Esophagus squamous epithelium (tissue), 5 donors: ENCODE measurements around the gene PPL. TPM values are rescaled to one million over a fixed set of nuclear protein-coding genes. Genes with fewer than 3 reads are reported as not detected.

ENCODE experiments used
- DNase-seq: peaks from one replicate; lab custom pipeline; 2025; lab: John Stamatoyannopoulos, UW
- H3K27ac ChIP-seq, 4 donors: fragments of 200-600 bp; sonication (generic); one replicate each; pipeline ENCODE4 v1.5.1; 2016 to 2019; ENCODE audit warnings: mild to moderate bottlenecking in 1 of 4
- H3K27me3 ChIP-seq, 4 donors: fragments of 200-600 bp; sonication (generic); 1 replicate in 3 of 4; 2 replicates in 1 of 4; pipeline versions ENCODE4 v1.5.1 to v1.6.0; 2017 to 2021; ENCODE audit warnings: antibody characterized with exemption in 1 of 4
- H3K36me3 ChIP-seq, 3 donors: fragments of 200-600 bp; sonication (generic); one replicate each; pipeline ENCODE4 v1.5.1; 2016 to 2019
- H3K4me1 ChIP-seq, 3 donors: fragments of 200-600 bp; sonication (generic); one replicate each; pipeline ENCODE4 v1.5.1; 2017 to 2019
- H3K4me3 ChIP-seq, 4 donors: fragments of 200-600 bp; sonication (generic); 1 replicate in 3 of 4; 2 replicates in 1 of 4; pipeline ENCODE4 v1.5.1; 2016 to 2019; ENCODE audit warnings: mild to moderate bottlenecking in 2 of 4, moderate library complexity in 1 of 4
- H3K9me3 ChIP-seq, 3 donors: fragments of 200-600 bp; sonication (generic); one replicate each; pipeline ENCODE4 v1.5.1; 2016 to 2019
- CTCF ChIP-seq, 6 experiments: fragments of 450-650 bp in 4 of 6; fragments of 200-600 bp in 2 of 6; sonication (generic) in 2 of 6; IDR thresholded peaks; one replicate each; pipeline ENCODE4 v1.5.1; 2016 to 2019; ENCODE audit warnings: antibody characterized with exemption in 6 of 6, mild to moderate bottlenecking in 4 of 6, moderate library complexity in 4 of 6
- POLR2A ChIP-seq, 4 donors: fragments of 450-650 bp; IDR thresholded peaks; one replicate each; pipeline ENCODE4 v1.6.1; 2017; ENCODE audit warnings: antibody characterized with exemption in 4 of 4, mild to moderate bottlenecking in 4 of 4, moderate library complexity in 3 of 4
- WGBS, 2 donors: methylation state at CpG; one replicate each; pipeline ENCODE4 v1.1.5; 2018; 5-methylcytosine and 5-hydroxymethylcytosine counted together
- intact Hi-C: fragments of 100-400 bp; cut with DNase I; formaldehyde crosslinking; loops from one replicate; pipeline ENCODE4 v1.15.0; 2022
- total RNA-seq, 4 donors: library from RNA; depleted of rRNA; stranded (reverse); fragments of >200 nt; gene quantifications; one replicate each; pipeline ENCODE4 v1.1.0, GENCODE V29; 2016
- donor health status: DM: yes; HTN: yes; CAD: no.

PPL gene
- total RNA-seq, 4 donors from 2014 or later = 504 to 1,677 (median 860) TPM

DNA sequence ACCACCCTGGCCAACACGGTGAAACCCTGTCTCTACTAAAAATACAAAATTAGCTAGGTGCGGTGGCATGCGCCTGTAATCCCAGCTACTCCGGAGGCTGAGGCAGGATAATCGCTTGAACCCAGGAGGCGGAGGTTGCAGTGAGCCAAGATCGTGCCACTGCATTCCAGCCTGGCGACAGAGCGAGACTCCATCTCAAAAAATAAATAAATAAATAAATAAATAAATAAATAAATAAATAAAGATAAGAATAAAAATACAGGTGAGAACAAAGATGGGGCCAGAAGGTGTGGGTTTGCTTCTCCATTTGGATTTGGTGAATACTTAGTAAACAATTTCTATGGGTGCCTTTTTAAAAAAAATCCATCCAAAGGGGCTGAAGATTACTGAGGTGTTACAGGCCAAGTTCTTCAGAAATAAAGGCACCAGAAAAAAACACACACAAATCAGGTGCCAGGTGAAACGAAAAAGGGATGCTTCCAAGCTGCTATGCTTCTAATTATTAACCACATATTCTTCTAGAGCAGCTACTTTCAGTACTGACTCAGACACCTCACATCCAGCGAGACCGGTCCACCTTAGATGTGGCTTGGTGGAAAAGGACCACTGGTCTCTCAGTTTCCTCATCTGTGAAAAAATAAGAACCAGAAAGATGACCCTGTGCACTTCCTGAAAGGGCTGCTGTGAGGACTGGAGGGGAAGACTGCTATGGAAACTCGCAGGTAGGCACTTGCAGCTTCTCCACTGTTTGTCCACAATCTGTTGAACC lies 99.0 kb downstream of the PPL start:
- Histone ChIP-seq H3K36me3 (peaks cover 20 to 100% (median 24%) of the 10 kb centered on the region in 3 donors), H3K27me3 (no peaks in the 10 kb centered on the region)
- no peak for DNase-seq

DNA sequence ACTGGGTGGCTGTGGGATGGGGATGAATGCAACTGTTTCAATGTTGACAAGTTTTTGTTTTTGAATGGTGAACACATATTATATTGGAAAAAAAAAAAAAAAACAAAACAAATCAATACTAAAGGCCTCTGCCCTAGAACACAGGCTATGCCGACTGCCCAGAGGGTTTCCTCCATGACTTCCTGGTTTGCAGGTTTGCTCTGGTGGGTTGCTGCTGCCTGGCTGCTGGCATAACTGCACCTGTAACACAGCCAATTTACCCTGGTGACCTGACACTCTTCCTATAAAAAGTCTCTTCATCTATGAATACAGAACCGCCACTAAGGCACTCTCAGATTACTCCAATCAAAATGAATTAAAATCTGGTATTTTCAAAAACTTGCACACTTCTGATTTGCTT lies 100.2 kb downstream of the PPL start:
- H3K36me3 ChIP-seq = peaks cover 12 to 100% (median 31%) of the 10 kb centered on the region in 3 donors
- no peak for TF ChIP-seq CTCF (IDR thresholded peaks at IDR 0.05)
- TF ChIP-seq POLR2A (IDR thresholded peaks at IDR 0.05) = no peak
- H3K9me3 ChIP-seq = no peaks in the 10 kb centered on the region
- no peak overlapping the region for H3K4me3 ChIP-seq
- no peak overlapping the region for H3K27ac ChIP-seq
- 75 to 98% methylated on average over 2 of the region's 2 CpGs for WGBS, 2 donors
- no peaks in the 10 kb centered on the region for H3K4me1 ChIP-seq
- intact Hi-C loops = no loop called here
- DNase-seq = no peak
- no peaks in the 10 kb centered on the region for H3K27me3 ChIP-seq

More for the DNA sequence above, 99.0 kb downstream of the PPL start:
- WGBS, 2 donors = 83 to 86% methylated on average over 13 of the region's 13 CpGs
- Histone ChIP-seq H3K9me3 (no peaks in the 10 kb centered on the region), H3K4me1 (no peaks in the 10 kb centered on the region), H3K4me3 (no peak overlapping the region), H3K27ac (no peak overlapping the region)
- no peak for TF ChIP-seq CTCF (IDR thresholded peaks at IDR 0.05)
- TF ChIP-seq POLR2A (IDR thresholded peaks at IDR 0.05) = no peak
- intact Hi-C loops = no loop called here

DNA sequence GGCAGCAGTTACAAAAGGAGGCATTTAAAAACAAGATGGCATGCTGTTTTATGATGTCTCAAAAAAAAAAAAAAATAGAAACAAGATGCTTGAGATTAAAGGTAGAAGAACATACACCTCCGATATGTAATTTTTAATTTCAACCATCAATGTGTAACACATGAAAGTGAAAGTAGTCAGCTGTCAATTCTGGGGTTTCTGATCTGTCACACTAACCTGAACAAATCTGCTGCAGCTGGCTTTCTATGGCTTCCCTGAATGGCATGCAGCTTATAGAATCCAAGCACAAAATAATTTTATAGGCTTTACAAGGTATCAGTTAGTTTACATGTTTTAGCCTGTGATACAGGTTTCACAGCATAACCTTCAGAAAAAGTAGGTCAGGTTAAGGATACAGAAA lies 103.4 kb downstream of the PPL start:
- Histone ChIP-seq H3K4me1 (no peaks in the 10 kb centered on the region), H3K36me3 (peaks cover 9 to 100% (median 36%) of the 10 kb centered on the region in 3 donors), H3K4me3 (no peak overlapping the region), H3K27ac (no peak overlapping the region), H3K27me3 (no peaks in the 10 kb centered on the region), H3K9me3 (no peaks in the 10 kb centered on the region)
- intact Hi-C loops = no loop called here
- no peak for DNase-seq
- WGBS, 2 donors = 85 to 87% methylated on average over 1 of the region's 1 CpG
- TF ChIP-seq CTCF (IDR thresholded peaks at IDR 0.05) = no peak
- no peak for TF ChIP-seq POLR2A (IDR thresholded peaks at IDR 0.05)

DNA sequence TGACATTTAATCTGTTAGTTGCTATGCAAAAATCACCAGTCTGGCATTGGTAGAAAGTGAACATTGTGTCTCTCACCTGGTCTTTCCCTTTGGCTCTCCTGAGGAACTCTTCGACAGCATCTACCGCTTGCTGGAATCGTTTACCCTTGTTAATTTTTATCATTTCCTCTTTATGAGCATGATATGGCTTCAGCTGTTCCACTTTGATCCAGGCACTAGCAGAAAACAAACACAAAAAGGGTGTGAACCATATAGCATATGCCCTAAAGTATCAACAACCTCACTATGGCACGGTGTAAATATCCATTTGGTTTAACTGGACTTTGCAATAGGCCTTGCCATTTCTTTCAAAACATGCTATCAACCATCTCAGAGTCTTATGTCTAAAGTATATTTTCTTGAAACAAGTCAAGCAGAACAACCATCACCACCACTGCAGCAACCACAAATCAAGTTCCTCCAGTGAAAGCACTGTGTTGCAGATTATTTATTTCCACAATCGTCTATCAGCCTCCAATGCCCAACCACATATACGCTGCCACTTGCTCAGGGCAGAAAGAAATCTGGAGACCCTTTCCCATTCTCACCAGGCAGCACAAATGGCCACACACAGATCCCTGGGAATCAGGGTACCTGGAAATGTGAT lies 104.1 kb downstream of the PPL start:
- TF ChIP-seq CTCF (IDR thresholded peaks at IDR 0.05) = no peak
- TF ChIP-seq POLR2A (IDR thresholded peaks at IDR 0.05) = no peak
- Histone ChIP-seq H3K4me1 (no peaks in the 10 kb centered on the region), H3K27me3 (no peaks in the 10 kb centered on the region), H3K9me3 (no peaks in the 10 kb centered on the region), H3K27ac (no peak overlapping the region), H3K4me3 (no peak overlapping the region), H3K36me3 (peaks cover 9 to 100% (median 44%) of the 10 kb centered on the region in 3 donors)
- intact Hi-C loops = no loop called here
- no peak for DNase-seq
- 84 to 87% methylated on average over 6 of the region's 6 CpGs for WGBS, 2 donors

Other genes starting within 250 kb of the PPL start
- 10 to 100 TPM; 18.5 to 27.8 (median 21.0) TPM for gene NUDT16L1, start 243.6 kb downstream of the PPL start, total RNA-seq
- gene ANKS3, start 202.9 kb downstream of the PPL start, total RNA-seq = 10 to 100 TPM in 2 of 4 donors, 1 to 10 TPM in 2; 9.4 to 22.7 (median 11.5) TPM
- gene DNAAF8, start 202.6 kb downstream of the PPL start, total RNA-seq = under 1 TPM in 3 of 4 donors, not detected in 1; 0.21 to 0.42 (median 0.38) TPM
- 1 to 10 TPM; 4.5 to 9.7 (median 8.4) TPM for gene ZNF500, start 170.0 kb downstream of the PPL start, total RNA-seq
- gene SEPTIN12, start 148.8 kb downstream of the PPL start, total RNA-seq = not detected
- 10 to 100 TPM in 1 of 4 donors, 1 to 10 TPM in 2, not detected in 1; 4.8 to 10.2 (median 5.2) TPM for gene SMIM22, start 141.8 kb downstream of the PPL start, total RNA-seq
- 10 to 100 TPM; 16.4 to 35.8 (median 31.6) TPM for gene ROGDI, start 134.5 kb downstream of the PPL start, total RNA-seq
- 10 to 100 TPM; 31.9 to 47.9 (median 45.8) TPM for gene GLYR1, start 89.9 kb downstream of the PPL start, total RNA-seq
- gene UBN1, start 89.7 kb downstream of the PPL start, total RNA-seq = 10 to 100 TPM; 12.3 to 22.7 (median 19.6) TPM
- gene SEC14L5, start 21.2 kb upstream of the PPL start, total RNA-seq = 1 to 10 TPM in 1 of 4 donors, under 1 TPM in 3; 0.22 to 5.6 (median 0.49) TPM
- gene NAGPA, start 96.8 kb upstream of the PPL start, total RNA-seq = 10 to 100 TPM; 19.6 to 34.7 (median 26.0) TPM
- gene C16orf89, start 128.8 kb upstream of the PPL start, total RNA-seq = 1 to 10 TPM in 3 of 4 donors, under 1 TPM in 1; 0.38 to 4.8 (median 2.4) TPM
- gene ALG1, start 134.7 kb upstream of the PPL start, total RNA-seq = 10 to 100 TPM; 14.9 to 18.7 (median 16.5) TPM
- 10 to 100 TPM in 2 of 4 donors, 1 to 10 TPM in 2; 6.3 to 15.8 (median 8.8) TPM for gene EEF2KMT, start 160.6 kb upstream of the PPL start, total RNA-seq